ENCODE results near the gene LYPLA2. TPM values are rescaled to one million over a fixed set of nuclear protein-coding genes. Genes with fewer than 3 reads are reported as not detected.

LYPLA2 gene
- total and polyA plus RNA-seq, 2 of the 8 experiments (the other 6 are each of a cell fraction or from before 2014, with no cell fraction given) = 138 to 211 TPM

DNA sequence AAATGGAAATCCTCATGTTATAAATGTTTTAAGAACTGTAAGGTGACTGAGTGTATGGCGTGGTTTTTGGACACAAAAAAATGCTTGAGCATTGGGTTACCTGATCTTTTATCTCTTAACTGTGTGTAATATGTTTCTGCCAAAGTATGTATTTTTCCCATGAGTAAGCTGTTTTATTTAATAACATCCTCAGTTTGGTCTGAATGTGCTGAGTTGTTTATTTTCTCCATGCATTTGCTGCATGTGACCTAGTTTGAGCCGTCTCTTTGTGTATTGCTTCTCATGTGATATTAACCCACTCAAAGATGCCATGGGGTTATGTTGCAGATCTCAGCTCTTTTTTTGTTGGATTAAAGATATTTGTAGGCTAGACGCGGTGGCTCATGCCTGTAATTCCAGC, 6.1 kb upstream of the LYPLA2 start:
- 90% methylated on average over 4 of the region's 4 CpGs; no CpG with 5 or more reads in 1 of the 2 experiments for WGBS, 2 experiments (ENCODE audit: extremely low coverage in 1 of 2, insufficient coverage in 1 of 2, insufficient read length in 1 of 2, insufficient replicate concordance in 2 of 2, low coverage in 1 of 2, low lambda C conversion rate in 2 of 2, missing lambda C conversion rate in 1 of 2)
- H2AFZ ChIP-seq (ENCODE audit: low read length) = no peak overlapping the region
- H3K4me2 ChIP-seq (ENCODE audit: insufficient read depth in 1 of 2, low read depth in 2 of 2, low read length in 2 of 2) = no peak overlapping the region
- H2AK5ac ChIP-seq (ENCODE audit: low read depth, low read length) = no peak overlapping the region
- peaks cover 0 to 10% of the 10 kb centered on the region in 2 experiments; a peak in 2 of 4 replicates for H3K79me2 ChIP-seq (ENCODE audit: control insufficient read depth in 1 of 2, insufficient read depth in 2 of 2, low read length in 2 of 2)
- no peak overlapping the region for H4K8ac ChIP-seq (ENCODE audit: extremely low read depth, insufficient read depth, low read length)
- H4K20me1 ChIP-seq (replicated peaks in 1 of 2; ENCODE audit: control insufficient read depth in 1 of 2, insufficient read depth in 2 of 2, low read length in 2 of 2) = peaks cover 0 to 3% of the 10 kb centered on the region in 2 experiments
- H3K23ac ChIP-seq (ENCODE audit: insufficient read length) = no peak overlapping the region
- H3K9me3 ChIP-seq (ENCODE audit: insufficient read depth in 2 of 2, low read depth in 1 of 2, low read length in 1 of 2) = no peaks in the 10 kb centered on the region
- DNase-seq (ENCODE audit: low read depth in 1 of 2, low spot score in 2 of 2) (no peak), FAIRE-seq (no peak)
- H3K27me3 ChIP-seq (replicated peaks in 1 of 4; ENCODE audit: control insufficient read depth in 3 of 4, extremely low read depth in 1 of 4, insufficient read depth in 3 of 4, low read length in 3 of 4) = no peaks in the 10 kb centered on the region
- no peak overlapping the region for H3K9ac ChIP-seq (replicated peaks in 1 of 4; ENCODE audit: extremely low read depth in 1 of 4, low read depth in 3 of 4, low read length in 3 of 4)
- H4K5ac ChIP-seq (ENCODE audit: insufficient read length, low read depth, low read length) = no peak overlapping the region
- H3K4me3 ChIP-seq (ENCODE audit: extremely low read depth in 1 of 4, insufficient read depth in 2 of 4, low read depth in 3 of 4, low read length in 4 of 4) = no peak overlapping the region
- H3K27ac ChIP-seq (ENCODE audit: low read depth, low read length) = no peak overlapping the region
- no peak overlapping the region for H4K91ac ChIP-seq (replicated peaks; ENCODE audit: insufficient read length, low read length)
- ChIA-PET CTCF (ENCODE audit: partially characterized antibody) (interaction anchor here (0.6 to 2.2 kb wide), 3 partner anchors 13 to 254 kb away, joined by 3 to 7 read pairs (median 3); no protein-coding TSS in a partner anchor), POLR2A (ENCODE audit: partially characterized antibody) (interaction anchor here (12.5 kb wide), 1 partner anchor 11 kb away, joined by 192 read pairs; the partner anchor contains the start of genes GALE and LYPLA2)
- H2BK5ac ChIP-seq (ENCODE audit: low read depth, low read length) = no peak overlapping the region
- H2BK120ac ChIP-seq (replicated peaks; ENCODE audit: low read depth, low read length) = no peak overlapping the region
- H3K18ac ChIP-seq (ENCODE audit: extremely low read depth, low read length) = no peak overlapping the region
- no peak overlapping the region for H3K56ac ChIP-seq (replicated peaks; ENCODE audit: insufficient read length, low read depth, low read length)
- no peak overlapping the region for H2BK15ac ChIP-seq (ENCODE audit: low read length)
- peaks cover 13 to 34% (median 28%) of the 10 kb centered on the region in 4 experiments for H3K36me3 ChIP-seq (ENCODE audit: control insufficient read depth in 2 of 4, insufficient read depth in 4 of 4, low read length in 3 of 4)
- H3K23me2 ChIP-seq (ENCODE audit: low read depth, low read length) = no peaks in the 10 kb centered on the region
- no peak overlapping the region for H3K14ac ChIP-seq (ENCODE audit: insufficient read length)
- no peak overlapping the region for H3K4ac ChIP-seq (replicated peaks; ENCODE audit: insufficient read length, low read depth, low read length)
- no peak overlapping the region for H2BK12ac ChIP-seq (ENCODE audit: low read depth, low read length)
- no peaks in the 10 kb centered on the region for H3K4me1 ChIP-seq (replicated peaks in 1 of 4; ENCODE audit: control insufficient read depth in 3 of 4, insufficient read depth in 4 of 4, low read length in 3 of 4)
- no peak overlapping the region for H2BK20ac ChIP-seq (ENCODE audit: low read length)
- no peaks in the 10 kb centered on the region; the same call in 1 of the 2 replicates for H3K79me1 ChIP-seq (ENCODE audit: low read depth, low read length)
- TF ChIP-seq NRF1 (IDR thresholded peaks at IDR 0.05; ENCODE audit: low read depth, low read length) = no peak
- TF ChIP-seq, protein P1, sequence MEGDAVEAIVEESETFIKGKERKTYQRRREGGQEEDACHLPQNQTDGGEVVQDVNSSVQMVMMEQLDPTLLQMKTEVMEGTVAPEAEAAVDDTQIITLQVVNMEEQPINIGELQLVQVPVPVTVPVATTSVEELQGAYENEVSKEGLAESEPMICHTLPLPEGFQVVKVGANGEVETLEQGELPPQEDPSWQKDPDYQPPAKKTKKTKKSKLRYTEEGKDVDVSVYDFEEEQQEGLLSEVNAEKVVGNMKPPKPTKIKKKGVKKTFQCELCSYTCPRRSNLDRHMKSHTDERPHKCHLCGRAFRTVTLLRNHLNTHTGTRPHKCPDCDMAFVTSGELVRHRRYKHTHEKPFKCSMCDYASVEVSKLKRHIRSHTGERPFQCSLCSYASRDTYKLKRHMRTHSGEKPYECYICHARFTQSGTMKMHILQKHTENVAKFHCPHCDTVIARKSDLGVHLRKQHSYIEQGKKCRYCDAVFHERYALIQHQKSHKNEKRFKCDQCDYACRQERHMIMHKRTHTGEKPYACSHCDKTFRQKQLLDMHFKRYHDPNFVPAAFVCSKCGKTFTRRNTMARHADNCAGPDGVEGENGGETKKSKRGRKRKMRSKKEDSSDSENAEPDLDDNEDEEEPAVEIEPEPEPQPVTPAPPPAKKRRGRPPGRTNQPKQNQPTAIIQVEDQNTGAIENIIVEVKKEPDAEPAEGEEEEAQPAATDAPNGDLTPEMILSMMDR (IDR thresholded peaks at IDR 0.05; ENCODE audit: control extremely low read depth in 1 of 3, insufficient read depth in 1 of 3, low read depth in 1 of 3, low read length in 3 of 3) = no peak
- no peak for TF ChIP-seq SIRT6 (IDR thresholded peaks at IDR 0.05; ENCODE audit: low read length)
- no peak for TF ChIP-seq POU5F1 (IDR thresholded peaks at IDR 0.05; ENCODE audit: low read depth, low read length)

All from H1 (cell line).